HG03571 (cell line): ENCODE data around the gene CALU.
A peak's percentile ranks its signal among the peaks of the same experiment; 100 is the strongest.

Experiments used
- ATAC-seq: cut with Tn5 transposase; IDR thresholded peaks from one replicate; pipeline ENCODE4 v1.9.1; 2021; ENCODE audit not compliant: unreplicated experiment

CALU gene

DNA sequence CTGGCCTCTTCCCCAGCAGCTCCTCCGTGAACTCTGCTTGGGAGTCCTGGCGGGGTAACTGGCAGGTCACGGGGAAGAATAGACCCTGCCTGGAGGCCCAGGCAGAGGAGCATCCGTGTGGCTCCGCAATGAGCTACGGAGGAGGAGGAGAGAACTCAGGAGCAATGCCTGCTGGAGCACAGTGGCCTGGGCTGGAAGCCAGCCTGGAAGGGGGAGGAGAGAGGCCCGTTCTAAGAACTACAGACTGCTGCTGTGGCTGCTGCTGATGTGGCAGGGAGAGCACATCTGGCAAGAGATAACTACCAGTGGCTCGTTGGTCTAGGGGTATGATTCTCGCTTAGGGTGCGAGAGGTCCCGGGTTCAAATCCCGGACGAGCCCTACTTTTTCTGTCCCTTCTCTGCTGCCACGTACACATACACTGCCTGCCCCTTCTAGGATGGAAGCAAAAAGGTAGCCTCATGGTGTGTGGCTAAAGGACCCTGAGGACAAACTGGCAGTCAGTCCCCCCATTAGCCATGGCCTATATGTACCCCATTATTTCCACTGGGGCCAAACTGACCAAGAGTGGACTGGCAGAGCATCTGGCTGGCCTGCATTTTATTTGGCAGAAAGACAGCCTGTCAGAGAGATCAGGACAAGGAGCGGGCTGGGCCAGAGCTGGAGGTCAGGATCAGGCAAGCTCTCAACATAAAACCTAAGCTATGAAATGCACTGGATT is 44.1 kb downstream of the CALU start:
- ATAC-seq = no peak

DNA sequence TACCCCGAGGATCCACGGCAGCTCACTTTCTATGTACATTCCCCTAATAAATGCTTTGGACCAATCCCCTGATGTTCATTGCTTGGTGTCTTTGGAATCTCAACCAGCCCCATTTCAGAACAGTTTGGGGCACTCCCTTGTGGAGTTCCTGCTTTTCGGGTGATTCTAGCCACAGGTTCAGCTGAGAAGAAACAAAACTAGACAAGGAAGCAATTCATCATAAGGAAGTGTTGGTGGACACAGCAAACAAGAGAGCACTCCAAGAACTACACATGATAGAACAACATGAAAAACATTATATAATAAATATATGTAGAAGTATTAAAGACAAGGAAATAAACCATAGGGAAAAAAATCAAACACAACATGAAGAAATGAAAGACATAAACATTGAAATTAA is 46.6 kb downstream of the CALU start:
- no peak for ATAC-seq

DNA sequence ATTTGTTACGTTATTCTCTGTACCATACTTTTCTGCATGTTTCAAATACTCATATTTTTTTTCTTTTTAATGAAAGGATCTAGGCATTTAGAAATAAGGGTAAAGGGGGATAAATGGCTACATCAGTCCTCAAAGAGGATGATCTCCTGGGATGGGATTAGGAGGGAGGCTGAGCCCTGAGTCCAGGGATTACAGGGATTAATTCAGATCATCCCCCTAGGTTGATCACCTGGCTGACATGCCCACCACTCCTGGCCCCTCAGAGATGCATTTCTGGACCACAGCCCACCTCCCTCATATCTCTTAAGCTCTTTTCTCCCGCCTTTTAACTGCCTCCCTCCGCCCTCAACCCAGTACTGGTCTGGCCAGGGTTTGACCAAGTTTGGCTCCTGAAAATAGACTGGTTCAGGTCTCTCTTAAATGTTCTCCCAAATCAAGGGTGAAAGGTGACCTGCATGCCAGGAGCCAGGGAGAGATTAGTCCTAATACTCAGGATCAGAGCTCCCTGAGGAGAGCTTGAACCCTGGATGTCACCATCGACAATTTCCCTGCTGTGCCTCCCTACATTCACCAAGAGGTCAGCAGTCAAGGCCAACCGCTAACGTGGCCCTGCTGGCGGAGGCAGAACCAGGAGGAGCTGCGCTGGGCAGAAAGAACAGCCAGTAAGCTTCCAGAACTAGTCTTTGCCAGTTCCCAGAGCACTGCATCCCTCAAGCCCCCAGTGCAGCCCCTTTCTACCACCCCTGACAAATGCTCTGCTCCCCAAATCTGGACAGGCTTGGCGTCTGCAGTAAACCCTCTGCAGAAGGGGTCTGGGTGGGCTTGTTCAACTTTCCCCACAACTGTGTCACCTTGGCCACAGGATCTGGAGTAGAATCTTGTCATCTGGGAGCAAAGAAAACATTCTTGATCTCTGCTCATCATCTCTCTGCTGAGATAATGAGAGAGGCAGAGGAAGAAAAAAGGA is 49.6 kb downstream of the CALU start:
- no peak for ATAC-seq

GRCh38 chr7:128790315-128791041 is 51.3 kb downstream of the CALU start:
- no peak for ATAC-seq

GRCh38 chr7:128791121-128791971 is 52.2 kb downstream of the CALU start, which contains the start of gene CCDC136:
TSS of gene CCDC136 (plus strand) at chr7:128791968. CDS start at chr7:128792412, 444 bp downstream.
- peak; percentile 80 for ATAC-seq

- ATAC-seq = no peak
Observed at GRCh38 chr7:128791972-128792327, 52.8 kb downstream of the CALU start.

DNA sequence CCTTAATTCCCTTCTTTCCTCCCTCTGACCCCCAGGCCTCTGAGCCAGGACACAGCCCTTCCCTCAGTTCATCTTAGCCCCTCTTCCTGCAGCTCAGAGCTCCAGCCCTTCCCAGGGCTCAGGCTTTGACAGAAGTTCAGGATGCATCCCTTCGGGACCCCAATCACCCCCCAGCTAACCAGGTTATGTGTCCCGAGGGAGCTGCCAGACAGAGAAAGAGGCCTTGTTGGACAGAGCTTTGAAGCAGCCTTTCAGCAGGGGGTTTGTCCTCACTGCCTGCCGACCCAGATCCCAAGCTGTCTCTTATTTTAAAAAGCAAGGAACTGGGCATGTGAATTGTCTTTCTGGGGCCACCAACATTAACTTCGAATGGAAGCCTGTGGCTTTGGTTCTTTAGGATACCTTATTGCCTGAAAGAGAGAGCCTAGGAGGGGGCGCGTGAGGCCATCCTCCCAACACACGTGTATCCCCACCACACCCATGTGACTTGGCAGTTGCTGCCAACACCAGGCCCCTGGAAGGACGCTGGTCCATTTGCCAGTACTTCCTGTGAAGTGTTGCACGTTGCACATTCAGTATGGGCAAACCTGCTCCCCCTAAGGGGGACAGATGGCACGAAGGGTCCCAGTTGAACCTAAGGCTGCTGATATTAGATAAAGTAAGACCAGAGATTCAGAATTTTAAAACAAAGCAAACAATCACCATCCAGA is 53.5 kb downstream of the CALU start:
- no peak for ATAC-seq

DNA sequence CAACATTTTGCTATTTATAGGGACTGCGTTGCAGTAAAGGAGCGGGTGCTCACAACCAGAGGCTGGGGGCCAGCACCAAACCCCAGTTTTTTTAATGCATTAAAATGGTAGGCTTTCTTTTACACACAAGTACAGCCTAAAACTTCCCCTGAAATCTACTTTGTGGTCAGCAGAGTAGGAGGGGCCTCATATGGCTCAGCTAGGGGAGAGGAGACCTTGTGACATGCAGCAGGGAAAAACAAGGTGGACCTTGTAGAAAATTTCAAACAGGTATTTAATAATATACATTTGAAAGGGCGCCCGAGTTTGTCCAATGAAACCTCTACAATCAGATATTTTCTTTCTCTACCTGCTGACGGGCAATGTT is 54.0 kb downstream of the CALU start:
- no peak for ATAC-seq

- ATAC-seq = no peak
Observed at GRCh38 chr7:128794020-128794419, 54.9 kb downstream of the CALU start.

- no peak for ATAC-seq
Observed at GRCh38 chr7:128794436-128794835, 55.3 kb downstream of the CALU start.

DNA sequence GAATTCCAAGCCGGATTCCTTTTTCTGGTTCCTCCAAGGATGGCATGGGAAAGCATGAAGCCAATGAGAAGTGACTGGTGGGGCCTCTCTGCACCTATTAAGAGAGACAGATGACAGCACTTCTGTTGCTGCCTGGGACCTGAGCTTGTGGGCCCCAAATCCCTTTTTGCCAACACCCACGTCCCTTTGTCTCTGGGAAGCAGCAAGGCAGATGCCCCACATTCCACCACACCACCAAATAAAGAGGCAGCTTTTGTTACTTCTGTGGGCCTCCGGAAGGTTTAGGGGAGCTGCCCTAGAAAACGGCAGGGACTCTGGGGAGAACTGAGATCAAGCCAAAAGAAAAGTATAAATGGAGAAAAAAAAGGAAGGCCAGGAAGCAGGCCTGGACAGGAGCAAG is 56.0 kb downstream of the CALU start:
- ATAC-seq = no peak

DNA sequence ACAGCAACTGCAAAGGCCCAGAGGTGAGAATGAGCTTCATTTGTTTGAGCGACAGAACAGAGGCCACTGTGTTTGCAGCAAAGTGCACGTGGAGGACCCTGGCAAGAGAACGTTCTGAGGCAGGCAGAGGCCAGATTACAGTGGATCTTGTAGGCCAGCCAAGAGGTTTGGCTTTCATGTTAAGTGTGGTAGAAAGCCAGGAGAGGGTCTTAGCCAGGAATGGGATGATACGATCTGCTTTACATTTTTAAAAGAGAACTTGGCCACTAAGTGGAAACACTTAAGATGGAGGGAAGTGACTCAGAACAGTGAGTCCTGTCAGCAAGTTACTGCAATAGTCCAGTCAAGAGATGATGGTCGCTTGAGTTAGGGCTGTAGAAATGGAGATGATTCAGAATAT is 57.2 kb downstream of the CALU start:
- ATAC-seq = no peak

DNA sequence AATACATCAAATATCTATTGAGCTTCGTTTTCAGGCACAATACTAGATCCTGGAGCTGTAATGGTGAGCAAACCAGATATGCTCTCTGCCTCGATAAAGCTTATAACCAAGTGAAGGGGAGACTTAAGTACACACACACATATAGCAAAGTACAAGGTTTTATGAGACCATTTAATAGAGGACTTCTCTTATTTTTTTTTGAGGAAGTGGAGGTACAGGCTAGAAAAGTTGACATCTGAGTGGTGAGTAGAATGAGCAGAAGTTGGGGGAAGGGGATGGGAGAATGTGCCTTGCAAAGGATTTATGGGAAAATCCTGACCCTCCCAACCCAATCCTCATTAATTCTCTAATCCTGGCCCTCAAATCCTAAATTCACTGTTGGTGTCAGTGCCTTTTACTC is 60.3 kb downstream of the CALU start:
- no peak for ATAC-seq

DNA sequence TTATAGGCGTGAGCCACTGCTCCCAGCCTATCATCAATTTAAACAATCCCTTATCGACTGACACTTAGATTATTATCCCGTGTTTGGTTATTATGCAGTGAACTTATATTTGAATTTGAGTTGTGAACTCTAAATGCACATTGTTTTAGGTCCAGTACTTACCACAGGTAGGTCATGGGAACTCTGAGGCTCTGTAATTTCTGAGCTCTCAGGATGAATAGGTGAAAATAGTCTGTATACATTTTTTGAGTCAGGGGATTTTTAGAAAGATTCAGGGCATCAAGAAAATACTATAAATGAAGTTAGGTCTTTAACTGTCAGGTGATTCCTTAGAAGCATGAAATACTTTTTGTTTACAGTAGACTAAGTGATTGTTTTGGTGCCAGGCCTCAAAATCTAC is 61.4 kb downstream of the CALU start:
- ATAC-seq = no peak

DNA sequence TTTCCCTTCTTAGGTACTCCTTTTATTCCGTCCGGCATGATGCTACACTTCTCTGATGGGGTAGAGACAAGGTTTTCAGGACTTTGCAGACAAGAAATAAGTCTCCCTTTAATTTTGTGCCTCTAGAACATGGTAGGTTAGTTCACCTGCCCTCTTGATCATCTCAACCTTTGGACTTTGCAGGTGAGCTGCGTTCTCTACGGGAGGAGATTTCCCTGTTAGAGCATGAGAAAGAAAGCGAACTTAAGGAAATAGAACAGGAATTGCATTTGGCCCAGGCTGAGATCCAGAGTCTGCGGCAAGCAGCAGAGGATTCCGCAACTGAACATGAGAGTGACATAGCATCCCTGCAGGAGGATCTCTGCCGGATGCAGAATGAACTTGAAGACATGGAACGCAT is 61.8 kb downstream of the CALU start:
- ATAC-seq = no peak

- no peak for ATAC-seq
Observed at GRCh38 chr7:128801667-128802418, 62.7 kb downstream of the CALU start.

- ATAC-seq = no peak
Observed at GRCh38 chr7:128804484-128804883, 65.3 kb downstream of the CALU start.

DNA sequence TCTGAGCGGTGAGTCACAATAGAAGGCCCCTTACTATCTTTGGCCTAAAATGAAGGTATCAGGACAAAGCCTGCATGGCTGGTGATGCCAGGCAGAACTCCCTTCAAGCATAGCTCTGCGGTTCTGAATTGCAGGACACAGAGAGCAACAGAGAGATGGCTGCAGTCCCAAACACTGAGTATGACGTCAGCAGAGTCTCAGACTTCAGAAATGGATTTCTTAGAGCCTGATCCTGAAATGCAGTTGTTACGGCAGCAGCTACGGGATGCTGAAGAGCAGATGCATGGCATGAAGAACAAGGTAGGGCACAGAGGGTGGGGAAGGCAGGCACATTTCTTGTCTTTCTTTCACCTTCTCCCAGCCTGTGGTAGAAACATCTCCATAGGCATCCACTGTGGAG is 66.1 kb downstream of the CALU start:
- ATAC-seq = no peak

DNA sequence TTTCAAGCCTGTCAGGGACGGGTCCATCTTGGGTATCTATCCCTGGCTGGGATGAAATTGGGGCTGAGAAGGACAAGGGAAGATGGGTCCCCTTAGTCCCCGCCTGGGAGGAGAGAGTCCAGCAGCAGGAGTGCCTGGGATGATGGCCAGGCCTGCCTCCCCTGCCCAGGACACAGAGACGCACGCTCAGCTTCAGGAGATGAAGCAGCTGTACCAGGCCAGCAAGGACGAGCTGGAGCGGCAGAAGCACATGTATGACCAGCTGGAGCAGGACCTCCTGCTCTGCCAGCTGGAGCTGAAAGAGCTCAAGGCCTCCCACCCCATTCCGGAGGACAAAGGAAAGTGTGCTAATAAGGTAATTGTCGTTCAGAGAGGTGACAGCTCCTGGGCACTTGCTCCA is 68.0 kb downstream of the CALU start:
- no peak for ATAC-seq
